Spleen (tissue), 11 donors: ENCODE data around the gene TMEM37. TPM values are rescaled to one million over a fixed set of nuclear protein-coding genes. Genes with fewer than 3 reads are reported as not detected.

Source experiments
- DNase-seq: peaks from one replicate; pipeline ENCODE4 v3.0.0-alpha.2; 2020
- H3K27ac ChIP-seq, 8 donors: fragments of 200-600 bp; sonication (generic) in 7 of 8; 1 replicate in 4 of 8; 2 replicates in 4 of 8; pipeline versions ENCODE4 v1.5.0 to v1.8.0; 2016 to 2021; ENCODE audit warnings: inconsistent platforms in 4 of 8, mild to moderate bottlenecking in 4 of 8, moderate library complexity in 1 of 8
- H3K27me3 ChIP-seq, 7 donors: fragments of 200-600 bp; sonication (generic) in 6 of 7; replicated peaks in 1 of 7; 1 replicate in 4 of 7; 2 replicates in 3 of 7; pipeline versions ENCODE4 v1.5.0 to v1.8.0; 2016 to 2021; ENCODE audit warnings: inconsistent platforms in 3 of 7, mild to moderate bottlenecking in 1 of 7
- H3K36me3 ChIP-seq, 6 donors: fragments of 200-600 bp; sonication (generic) in 5 of 6; 1 replicate in 4 of 6; 2 replicates in 2 of 6; pipeline versions ENCODE4 v1.5.0 to v1.8.0; 2016 to 2021; ENCODE audit warnings: inconsistent platforms in 2 of 6
- H3K4me1 ChIP-seq, 6 donors: fragments of 200-600 bp; sonication (generic) in 5 of 6; 1 replicate in 3 of 6; 2 replicates in 3 of 6; pipeline versions ENCODE4 v1.5.0 to v1.8.0; 2016 to 2021; ENCODE audit warnings: inconsistent platforms in 3 of 6
- H3K4me3 ChIP-seq, 8 donors: fragments of 200-600 bp; sonication (generic) in 7 of 8; 1 replicate in 4 of 8; 2 replicates in 4 of 8; pipeline versions ENCODE4 v1.5.0 to v1.8.0; 2016 to 2021; ENCODE audit warnings: inconsistent platforms in 4 of 8, mild to moderate bottlenecking in 4 of 8, moderate library complexity in 2 of 8
- H3K9me3 ChIP-seq, 8 donors: fragments of 200-600 bp; sonication (generic) in 7 of 8; 1 replicate in 4 of 8; 2 replicates in 4 of 8; pipeline versions ENCODE4 v1.5.0 to v1.8.0; 2016 to 2021; ENCODE audit warnings: inconsistent platforms in 4 of 8
- POLR2A ChIP-seq, 3 donors: fragments of 450-650 bp; IDR thresholded peaks; one replicate each; pipeline ENCODE4 v1.5.1; 2017; ENCODE audit warnings: antibody characterized with exemption in 3 of 3, mild to moderate bottlenecking in 1 of 3
- POLR2AphosphoS5 ChIP-seq, 3 donors: sonication (generic); formaldehyde crosslinking; IDR thresholded peaks; one replicate each; pipeline ENCODE4 v1.5.1; 2017; ENCODE audit warnings: antibody characterized with exemption in 3 of 3
- WGBS, 5 donors: extraction: QIAGEN DNeasy Blood & Tissue Kit in 3 of 5; methylation state at CpG; one replicate each; pipeline versions ENCODE4 v1.1.5 to v1.1.7; 2013 to 2018; 5-methylcytosine and 5-hydroxymethylcytosine counted together
- intact Hi-C: fragments of 100-400 bp; cut with DNase I; formaldehyde crosslinking; loops from one replicate; pipeline ENCODE4 v1.15.0; 2023; ENCODE audit warnings: low total_unique reads
- polyA plus RNA-seq, 3 donors: library from polyadenylated mRNA; stranded (reverse); fragments of 200-250 nt; gene quantifications; one replicate each; pipeline ENCODE4 v1.2.1, GENCODE V29; 2013
- total RNA-seq, 7 donors: library from RNA; depleted of rRNA in 3 of 7; stranded (reverse); fragments of >200 nt in 3 of 7; fragmentation: NEBNext Ultra II Directional in 4 of 7; extraction: Animal tissue kit (Norgen Biotek cat#: 25700) in 4 of 7; gene quantifications; one replicate each; pipeline versions ENCODE4 v1.1.0 to v1.2.1, GENCODE V29; 2016 to 2021
- TF ChIP-seq, protein P1 (sequence below), 11 experiments: fragments of 200-600 bp in 7 of 11; fragments of 450-650 bp in 4 of 11; sonication (generic) in 4 of 11; IDR thresholded peaks in 8 of 11; conservative IDR thresholded peaks in 3 of 11; 1 replicate in 7 of 11; 2 replicates in 4 of 11; pipeline versions ENCODE4 v1.4.0 to v1.8.0; 2016 to 2021; ENCODE audit warnings: antibody characterized with exemption in 11 of 11, inconsistent platforms in 4 of 11, mild to moderate bottlenecking in 1 of 11
- donor health status: healthy with polysubstance abuse.
- donor health status: DM: no; HTN: no; CAD: no; lungs with moderate emphysema.
- donor health status: DM: no; HTN: no; CAD: no.
- donor health status: Bipolar disorder and iron deficiency.
- donor health status: healthy.
- donor health status: DM: no; HTN: no; CAD: no.
- donor health status: DM: yes; HTN: yes; CAD: no.

TMEM37 gene
- total and polyA plus RNA-seq, 10 donors: 5.9 to 53.2 (median 25.1) TPM

- 81 to 86% (median 85%) methylated on average over 8 to 9 of the region's 9 CpGs for WGBS, 5 donors
- Histone ChIP-seq H3K4me1 (no peaks in the 10 kb centered on the region), H3K4me3 (no peak overlapping the region), H3K27me3 (peaks cover 0 to 61% (median 0%) of the 10 kb centered on the region in 7 donors), H3K9me3 (no peaks in the 10 kb centered on the region), H3K36me3 (no peaks in the 10 kb centered on the region), H3K27ac (no peak overlapping the region)
- TF ChIP-seq, protein P1, sequence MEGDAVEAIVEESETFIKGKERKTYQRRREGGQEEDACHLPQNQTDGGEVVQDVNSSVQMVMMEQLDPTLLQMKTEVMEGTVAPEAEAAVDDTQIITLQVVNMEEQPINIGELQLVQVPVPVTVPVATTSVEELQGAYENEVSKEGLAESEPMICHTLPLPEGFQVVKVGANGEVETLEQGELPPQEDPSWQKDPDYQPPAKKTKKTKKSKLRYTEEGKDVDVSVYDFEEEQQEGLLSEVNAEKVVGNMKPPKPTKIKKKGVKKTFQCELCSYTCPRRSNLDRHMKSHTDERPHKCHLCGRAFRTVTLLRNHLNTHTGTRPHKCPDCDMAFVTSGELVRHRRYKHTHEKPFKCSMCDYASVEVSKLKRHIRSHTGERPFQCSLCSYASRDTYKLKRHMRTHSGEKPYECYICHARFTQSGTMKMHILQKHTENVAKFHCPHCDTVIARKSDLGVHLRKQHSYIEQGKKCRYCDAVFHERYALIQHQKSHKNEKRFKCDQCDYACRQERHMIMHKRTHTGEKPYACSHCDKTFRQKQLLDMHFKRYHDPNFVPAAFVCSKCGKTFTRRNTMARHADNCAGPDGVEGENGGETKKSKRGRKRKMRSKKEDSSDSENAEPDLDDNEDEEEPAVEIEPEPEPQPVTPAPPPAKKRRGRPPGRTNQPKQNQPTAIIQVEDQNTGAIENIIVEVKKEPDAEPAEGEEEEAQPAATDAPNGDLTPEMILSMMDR (IDR thresholded peaks at IDR 0.05 in 8 of 11, conservative IDR thresholded peaks at IDR 0.05 in 3 of 11): no peak
- no peak for TF ChIP-seq POLR2AphosphoS5 (IDR thresholded peaks at IDR 0.05)
- TF ChIP-seq POLR2A (IDR thresholded peaks at IDR 0.05): no peak
- intact Hi-C loops: no loop called here
- peak; percentile 36 for DNase-seq
Observed at GRCh38 chr2:119448427-119449141, 16.9 kb downstream of the TMEM37 start.

DNA sequence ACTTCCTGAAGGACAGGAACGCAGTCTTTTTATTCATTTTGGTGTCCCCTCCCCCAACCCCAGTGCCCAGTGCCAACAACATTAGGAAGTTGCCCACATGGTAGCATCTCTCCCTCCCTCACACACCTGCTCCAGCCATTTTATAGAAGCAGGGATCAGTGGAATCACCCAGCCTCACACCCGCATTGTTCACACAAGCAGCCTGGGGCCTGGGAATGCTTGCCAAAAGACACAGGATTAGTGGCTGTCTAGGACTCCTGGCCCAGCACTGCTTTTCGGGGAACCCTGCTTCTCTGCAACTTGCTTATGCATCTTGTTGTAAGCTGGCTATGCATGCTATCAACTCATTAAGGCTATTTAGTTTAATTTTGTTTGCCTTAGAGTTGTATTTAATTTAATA lies 17.9 kb downstream of the TMEM37 start:
- no peak overlapping the region for H3K27ac ChIP-seq
- no peak overlapping the region for H3K4me3 ChIP-seq
- H3K4me1 ChIP-seq: no peaks in the 10 kb centered on the region
- DNase-seq: peak; percentile 44
- intact Hi-C loops: no loop called here
- peaks cover 0 to 68% (median 0%) of the 10 kb centered on the region in 7 donors for H3K27me3 ChIP-seq
- H3K36me3 ChIP-seq: no peaks in the 10 kb centered on the region
- TF ChIP-seq POLR2A (IDR thresholded peaks at IDR 0.05): no peak
- TF ChIP-seq POLR2AphosphoS5 (IDR thresholded peaks at IDR 0.05): no peak
- TF ChIP-seq, protein P1 (IDR thresholded peaks at IDR 0.05 in 8 of 11, conservative IDR thresholded peaks at IDR 0.05 in 3 of 11): no peak
- WGBS, 5 donors: 78 to 91% (median 81%) methylated on average over 3 of the region's 3 CpGs
- no peaks in the 10 kb centered on the region for H3K9me3 ChIP-seq

DNA sequence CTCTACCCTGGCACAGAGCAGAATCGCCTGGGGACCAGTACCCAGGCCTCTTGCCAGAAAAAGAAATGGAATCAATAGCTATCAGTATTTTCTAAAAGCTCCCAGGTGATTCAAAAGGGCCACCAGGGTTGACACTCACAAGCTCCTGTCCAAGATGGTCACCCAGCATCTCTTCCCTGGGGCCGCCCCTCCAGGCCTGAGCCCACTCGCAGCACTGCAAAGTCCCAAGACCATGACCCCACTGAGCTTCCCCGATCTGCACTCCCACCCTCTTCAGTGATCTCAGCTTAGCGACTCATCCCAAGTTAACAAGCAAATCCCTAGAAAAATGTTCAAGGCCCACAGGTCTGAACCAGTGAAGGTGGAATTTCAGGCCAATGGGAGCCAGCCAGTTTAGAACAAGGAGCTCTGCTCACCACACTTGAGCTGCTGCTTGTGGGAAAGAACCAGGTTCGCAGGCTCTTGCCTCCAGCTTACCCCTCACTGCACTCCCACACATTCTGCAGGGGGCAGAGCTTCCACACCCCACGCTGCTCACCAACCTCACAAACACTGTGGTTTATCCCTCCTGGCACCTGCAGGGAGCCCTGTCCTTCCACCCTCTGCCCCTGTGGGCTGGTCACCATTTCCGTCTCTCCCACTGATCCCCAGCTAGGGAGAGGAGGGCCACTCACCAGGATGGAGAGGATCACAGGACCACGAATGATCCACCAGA lies 19.8 kb downstream of the TMEM37 start:
- H3K27ac ChIP-seq: no peak overlapping the region
- TF ChIP-seq POLR2AphosphoS5 (IDR thresholded peaks at IDR 0.05) (no peak), POLR2A (IDR thresholded peaks at IDR 0.05) (no peak)
- TF ChIP-seq, protein P1 (IDR thresholded peaks at IDR 0.05 in 8 of 11, conservative IDR thresholded peaks at IDR 0.05 in 3 of 11): no peak
- H3K36me3 ChIP-seq: no peaks in the 10 kb centered on the region

GRCh38 chr2:119453972-119454593 lies 22.4 kb downstream of the TMEM37 start:
- Histone ChIP-seq H3K4me1 (no peaks in the 10 kb centered on the region), H3K36me3 (no peaks in the 10 kb centered on the region), H3K4me3 (no peak overlapping the region), H3K9me3 (no peaks in the 10 kb centered on the region), H3K27me3 (peaks cover 0 to 64% (median 0%) of the 10 kb centered on the region in 7 donors), H3K27ac (no peak overlapping the region)
- WGBS, 5 donors: 65 to 77% (median 66%) methylated on average over 12 of the region's 12 CpGs
- TF ChIP-seq, protein P1 (IDR thresholded peaks at IDR 0.05 in 8 of 11, conservative IDR thresholded peaks at IDR 0.05 in 3 of 11): no peak
- DNase-seq: peak; percentile 61
- intact Hi-C loops: no loop called here

More for the DNA sequence above, 19.8 kb downstream of the TMEM37 start:
- DNase-seq: peak; percentile 51
- WGBS, 5 donors: 83 to 91% (median 86%) methylated on average over 9 of the region's 9 CpGs
- intact Hi-C loops: no loop called here
- H3K4me1 ChIP-seq: no peaks in the 10 kb centered on the region
- peaks cover 0 to 79% (median 0%) of the 10 kb centered on the region in 7 donors for H3K27me3 ChIP-seq
- no peak overlapping the region for H3K4me3 ChIP-seq
- no peaks in the 10 kb centered on the region for H3K9me3 ChIP-seq
